OCI-LY7 (cell line): ENCODE results near the gene FALEC.

Source experiments
- CTCF ChIP-seq: fragments of 200-600 bp; sonication (generic); conservative IDR thresholded peaks from 2 replicates; pipeline ENCODE4 v1.5.1; 2014; ENCODE audit warnings: mild to moderate bottlenecking, antibody characterized with exemption, low read length, moderate library complexity, mixed read lengths
- EZH2phosphoT487 ChIP-seq: fragments of 200-600 bp; sonication (generic); IDR thresholded peaks from 2 replicates; pipeline ENCODE4 v1.6.1; 2018; ENCODE audit warnings: low read depth, borderline replicate concordance, mild to moderate bottlenecking, mixed run types, antibody characterized with exemption, low read length, moderate library complexity, mixed read lengths

DNA sequence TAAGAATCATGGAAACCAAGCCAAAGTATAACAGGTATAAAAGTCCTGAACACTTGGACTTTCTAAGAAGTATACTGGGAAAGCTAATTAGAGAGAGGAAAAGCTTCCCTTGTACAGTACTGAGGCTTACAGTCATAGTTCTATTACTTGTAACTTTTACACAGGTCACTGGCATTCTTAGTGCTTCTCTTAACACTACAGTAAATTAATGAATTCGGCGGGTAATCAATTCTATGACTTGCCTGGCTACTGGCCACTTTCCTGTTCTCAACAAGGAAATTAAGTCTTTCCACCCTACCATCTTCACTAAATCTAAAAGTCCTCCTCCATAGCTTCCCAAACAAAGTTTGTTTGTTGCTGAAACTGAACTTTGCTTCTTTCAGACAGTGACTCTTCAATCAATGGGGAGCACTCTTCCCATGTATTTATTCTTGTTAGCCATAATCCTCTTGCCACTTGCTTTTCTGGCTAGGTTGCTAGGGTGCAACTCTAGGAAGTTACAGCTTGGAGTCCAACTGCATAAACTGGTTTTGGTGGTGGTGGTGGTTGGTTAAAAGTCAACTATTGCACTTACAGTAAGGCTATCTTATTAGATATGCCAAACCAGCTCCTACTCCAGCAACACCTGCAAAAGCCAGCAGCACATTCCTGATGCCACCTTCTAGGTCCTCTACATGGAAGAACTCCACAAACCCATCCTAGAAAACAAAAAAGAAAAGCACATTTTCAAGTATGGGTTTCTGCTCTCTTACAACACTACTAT, 61.4 kb downstream of the FALEC start:
- no peak for TF ChIP-seq EZH2phosphoT487
- no peak for TF ChIP-seq CTCF
